T-helper 9 cell (primary cell): ENCODE data around the gene ETS1.

ENCODE experiments used
- DNase-seq: peaks from one replicate; pipeline ENCODE4 v3.0.0-alpha.2; 2020

ETS1 gene

GRCh38 chr11:128421577-128422330 is 165.6 kb downstream of the ETS1 start:
- DNase-seq = no peak

DNA sequence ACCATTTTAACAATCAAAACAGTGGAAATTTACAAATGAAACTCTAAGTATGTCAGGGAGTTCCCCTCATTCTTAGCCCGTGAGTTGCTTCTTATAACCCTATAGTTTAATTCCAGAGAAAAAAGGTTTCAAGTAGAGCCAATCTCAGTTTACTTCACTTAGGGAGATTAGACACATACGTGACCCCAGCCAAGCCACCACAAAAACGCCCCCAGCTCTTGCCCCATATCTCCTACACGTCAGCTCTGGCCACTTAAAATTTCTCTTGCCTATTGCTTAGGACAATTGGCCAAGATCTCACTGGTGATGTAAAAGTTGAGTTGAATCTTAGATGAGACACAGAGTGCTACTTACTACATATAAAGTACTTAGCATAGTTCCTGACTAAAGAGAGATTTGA is 166.4 kb downstream of the ETS1 start:
- no peak for DNase-seq

DNA sequence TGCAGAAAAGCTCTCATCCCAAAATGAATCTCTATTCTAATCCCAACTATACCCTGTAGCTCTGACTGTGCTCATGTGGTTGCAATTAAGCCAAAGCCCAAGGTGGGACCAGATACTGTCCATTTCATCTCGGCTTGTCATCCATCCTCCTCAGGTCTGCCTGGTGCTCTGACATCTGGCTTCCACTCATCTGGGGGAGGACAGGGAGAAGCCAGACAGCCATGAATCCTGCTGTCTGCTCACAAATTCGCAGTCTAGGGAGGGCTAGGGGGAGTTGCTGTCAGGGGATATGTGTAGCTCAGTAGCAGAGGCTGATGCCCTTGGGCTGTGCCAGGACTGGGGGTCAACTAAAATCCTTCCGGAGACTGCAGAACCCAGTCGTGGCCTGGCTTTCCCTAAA is 167.1 kb downstream of the ETS1 start:
- DNase-seq = no peak

- no peak for DNase-seq
These were observed 168.2 kb downstream of the ETS1 start for GRCh38 chr11:128419012-128419767.

- no peak for DNase-seq
These were observed 169.6 kb downstream of the ETS1 start for GRCh38 chr11:128417607-128418324.

DNA sequence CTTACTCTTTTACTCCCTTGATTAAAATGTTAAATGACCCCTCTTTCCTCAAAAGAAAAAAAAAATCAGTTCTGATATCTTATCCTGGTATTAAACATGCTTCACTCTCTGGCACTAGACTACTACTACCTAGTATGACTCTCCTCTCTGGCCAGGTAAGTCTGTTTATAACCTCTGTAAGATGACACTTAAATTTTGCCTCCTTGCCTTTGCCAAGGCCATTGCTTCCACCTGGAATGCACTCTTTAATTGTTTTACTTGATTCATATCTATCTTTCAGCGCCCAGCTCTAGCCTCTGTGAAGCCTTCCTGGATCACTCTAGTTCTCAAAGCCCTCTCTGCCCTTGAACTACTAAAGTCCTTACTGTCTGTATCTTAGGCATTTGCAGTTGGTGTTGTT is 170.4 kb downstream of the ETS1 start:
- DNase-seq = no peak

GRCh38 chr11:128415539-128415938 is 171.8 kb downstream of the ETS1 start:
- DNase-seq = no peak

GRCh38 chr11:128412847-128413791 is 174.2 kb downstream of the ETS1 start:
- DNase-seq = no peak

DNA sequence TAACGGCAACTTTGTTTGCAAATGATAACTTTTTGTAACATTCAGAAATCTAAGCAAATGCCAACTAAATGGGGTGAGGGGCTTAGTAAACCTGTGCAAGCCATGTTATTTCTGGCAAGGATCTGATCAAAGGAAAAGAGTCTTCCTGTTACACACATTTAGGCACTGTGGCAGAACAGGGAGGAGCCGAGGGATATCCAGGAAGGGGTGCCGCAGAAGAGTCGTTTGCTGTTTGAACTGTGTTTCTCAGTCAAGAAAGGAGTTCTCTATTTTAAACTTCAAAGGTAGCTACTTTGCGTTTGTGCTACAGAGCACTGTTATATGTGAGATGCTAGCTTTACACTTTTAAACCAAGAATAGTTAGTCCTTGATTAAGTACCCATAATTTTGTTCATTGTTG is 175.5 kb downstream of the ETS1 start:
- no peak for DNase-seq

- no peak for DNase-seq
These were observed 176.2 kb downstream of the ETS1 start for GRCh38 chr11:128411150-128411549.

DNA sequence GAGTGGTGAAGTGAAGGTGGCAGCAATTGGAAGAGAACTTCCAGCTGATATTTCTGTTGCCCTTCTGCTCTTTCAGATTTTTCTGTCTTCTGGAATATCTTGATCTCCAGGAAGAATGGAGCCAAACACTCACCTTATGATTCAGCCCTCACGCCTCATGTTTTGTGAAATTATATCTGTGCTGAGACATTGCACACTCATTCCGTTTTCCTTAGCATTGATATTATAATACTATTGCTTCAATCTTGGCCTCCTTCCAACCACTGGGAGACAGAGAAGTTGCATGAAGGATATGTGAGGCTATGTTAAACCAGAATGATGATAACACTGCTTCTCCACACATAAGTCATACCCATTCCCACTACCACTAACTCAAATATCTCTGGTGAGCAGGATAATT is 177.9 kb downstream of the ETS1 start:
- no peak for DNase-seq
